ENCODE results near the gene AK5.

DNA sequence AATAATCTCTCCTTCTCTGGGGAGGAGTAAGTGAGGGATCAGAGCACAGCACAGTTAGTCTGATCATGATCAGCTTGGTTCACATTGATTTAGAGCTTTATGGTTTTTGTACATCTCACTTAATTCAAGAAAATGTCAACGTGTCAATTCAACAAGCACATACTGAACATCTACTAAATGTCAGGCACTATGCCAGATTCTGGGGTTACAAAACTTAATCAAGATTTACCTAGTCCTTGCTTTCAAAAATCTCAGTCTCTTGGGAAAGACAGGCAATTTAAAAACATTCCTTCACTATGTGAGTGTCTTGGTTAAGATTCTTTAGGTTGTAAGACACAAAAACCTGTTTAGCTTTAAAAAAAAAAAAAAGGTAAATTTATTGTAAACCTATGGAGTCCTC lies 181.4 kb downstream of the AK5 start:
- TF ChIP-seq, protein P1, sequence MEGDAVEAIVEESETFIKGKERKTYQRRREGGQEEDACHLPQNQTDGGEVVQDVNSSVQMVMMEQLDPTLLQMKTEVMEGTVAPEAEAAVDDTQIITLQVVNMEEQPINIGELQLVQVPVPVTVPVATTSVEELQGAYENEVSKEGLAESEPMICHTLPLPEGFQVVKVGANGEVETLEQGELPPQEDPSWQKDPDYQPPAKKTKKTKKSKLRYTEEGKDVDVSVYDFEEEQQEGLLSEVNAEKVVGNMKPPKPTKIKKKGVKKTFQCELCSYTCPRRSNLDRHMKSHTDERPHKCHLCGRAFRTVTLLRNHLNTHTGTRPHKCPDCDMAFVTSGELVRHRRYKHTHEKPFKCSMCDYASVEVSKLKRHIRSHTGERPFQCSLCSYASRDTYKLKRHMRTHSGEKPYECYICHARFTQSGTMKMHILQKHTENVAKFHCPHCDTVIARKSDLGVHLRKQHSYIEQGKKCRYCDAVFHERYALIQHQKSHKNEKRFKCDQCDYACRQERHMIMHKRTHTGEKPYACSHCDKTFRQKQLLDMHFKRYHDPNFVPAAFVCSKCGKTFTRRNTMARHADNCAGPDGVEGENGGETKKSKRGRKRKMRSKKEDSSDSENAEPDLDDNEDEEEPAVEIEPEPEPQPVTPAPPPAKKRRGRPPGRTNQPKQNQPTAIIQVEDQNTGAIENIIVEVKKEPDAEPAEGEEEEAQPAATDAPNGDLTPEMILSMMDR (IDR thresholded peaks at IDR 0.05), result no peak
- TF ChIP-seq EZH2 (IDR thresholded peaks at IDR 0.05; ENCODE audit: borderline replicate concordance, insufficient read depth, low read depth, low read length, poor library complexity, severe bottlenecking), result no peak

All from B cell (primary cell).